Measurements from ENCODE around the gene SDR9C7. TPM values are rescaled to one million over a fixed set of nuclear protein-coding genes. Genes with fewer than 3 reads are reported as not detected.

SDR9C7 gene
- total RNA-seq, 1 donor from 2014 or later = not detected

DNA sequence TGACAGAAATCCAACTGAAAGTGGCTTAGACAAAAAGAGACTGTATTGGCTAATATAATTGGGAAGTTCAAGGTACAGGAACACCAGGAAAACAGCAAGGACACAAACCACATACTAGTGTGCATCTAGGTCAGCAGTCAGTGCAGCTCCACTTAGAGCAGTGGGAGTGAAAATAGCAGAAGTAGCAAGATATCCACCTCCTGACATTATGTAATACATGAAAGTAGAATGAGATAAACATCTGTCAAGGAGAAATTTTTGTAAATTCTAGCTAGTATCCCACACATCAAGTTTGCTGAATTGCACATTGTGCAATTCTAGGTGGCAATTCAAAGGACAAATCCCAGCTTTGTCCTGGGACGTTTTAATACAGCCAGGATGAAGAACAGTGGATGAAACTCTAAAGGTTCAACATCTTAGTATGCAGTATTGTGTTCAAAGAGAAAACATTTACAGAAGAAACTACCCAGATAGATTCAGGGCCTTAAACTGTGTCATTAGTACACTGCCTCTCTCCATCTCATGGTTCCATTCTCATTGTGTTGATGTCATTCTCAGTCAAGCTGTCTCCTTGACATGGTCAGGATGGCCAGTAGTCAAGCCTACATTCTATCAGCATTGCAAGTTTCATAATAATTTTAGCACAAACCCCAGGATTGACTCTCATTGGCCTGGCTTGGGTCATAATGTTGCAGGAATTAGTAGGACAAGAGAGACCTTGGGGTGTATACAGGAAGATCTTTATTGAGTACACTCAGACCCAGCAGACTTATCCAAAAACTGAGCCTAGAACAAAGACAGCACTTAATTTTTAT, 56.8 kb downstream of the SDR9C7 start:
- intact Hi-C loops (cut with DNase I) = no loop called here
- Histone ChIP-seq H3K27ac (no peak overlapping the region), H3K27me3 (no peaks in the 10 kb centered on the region), H3K9me3 (no peaks in the 10 kb centered on the region), H3K4me3 (no peak overlapping the region), H3K36me3 (no peaks in the 10 kb centered on the region), H3K4me1 (no peaks in the 10 kb centered on the region)
- no peak for DNase-seq (ENCODE audit: low spot score in 2 of 2)
- TF ChIP-seq, protein P1, sequence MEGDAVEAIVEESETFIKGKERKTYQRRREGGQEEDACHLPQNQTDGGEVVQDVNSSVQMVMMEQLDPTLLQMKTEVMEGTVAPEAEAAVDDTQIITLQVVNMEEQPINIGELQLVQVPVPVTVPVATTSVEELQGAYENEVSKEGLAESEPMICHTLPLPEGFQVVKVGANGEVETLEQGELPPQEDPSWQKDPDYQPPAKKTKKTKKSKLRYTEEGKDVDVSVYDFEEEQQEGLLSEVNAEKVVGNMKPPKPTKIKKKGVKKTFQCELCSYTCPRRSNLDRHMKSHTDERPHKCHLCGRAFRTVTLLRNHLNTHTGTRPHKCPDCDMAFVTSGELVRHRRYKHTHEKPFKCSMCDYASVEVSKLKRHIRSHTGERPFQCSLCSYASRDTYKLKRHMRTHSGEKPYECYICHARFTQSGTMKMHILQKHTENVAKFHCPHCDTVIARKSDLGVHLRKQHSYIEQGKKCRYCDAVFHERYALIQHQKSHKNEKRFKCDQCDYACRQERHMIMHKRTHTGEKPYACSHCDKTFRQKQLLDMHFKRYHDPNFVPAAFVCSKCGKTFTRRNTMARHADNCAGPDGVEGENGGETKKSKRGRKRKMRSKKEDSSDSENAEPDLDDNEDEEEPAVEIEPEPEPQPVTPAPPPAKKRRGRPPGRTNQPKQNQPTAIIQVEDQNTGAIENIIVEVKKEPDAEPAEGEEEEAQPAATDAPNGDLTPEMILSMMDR (IDR thresholded peaks at IDR 0.05) = no peak

DNA sequence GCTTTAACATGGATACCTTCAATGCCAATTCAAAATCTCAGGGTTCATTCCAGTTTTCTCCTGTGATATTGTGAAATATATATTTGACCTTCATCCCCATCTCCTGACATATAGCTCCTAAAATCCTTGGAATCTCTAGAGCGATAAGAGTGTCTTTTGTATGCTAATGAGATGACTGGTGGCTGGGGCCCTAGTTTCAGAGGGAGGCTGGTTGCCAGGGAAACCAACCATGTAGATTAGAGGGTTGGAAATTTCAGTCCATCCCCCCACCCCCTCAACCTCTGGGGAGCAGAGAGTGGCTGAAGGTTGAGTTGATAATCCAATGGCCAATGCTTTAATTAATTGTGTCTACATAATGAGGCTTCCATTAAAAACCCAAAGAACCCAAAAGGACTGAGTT, 59.4 kb downstream of the SDR9C7 start:
- no peaks in the 10 kb centered on the region for H3K9me3 ChIP-seq
- intact Hi-C loops (cut with DNase I) = no loop called here
- TF ChIP-seq, protein P1 (IDR thresholded peaks at IDR 0.05) = no peak
- H3K4me1 ChIP-seq = no peaks in the 10 kb centered on the region
- no peak overlapping the region for H3K4me3 ChIP-seq
- no peak for DNase-seq (ENCODE audit: low spot score in 2 of 2)
- H3K36me3 ChIP-seq = no peaks in the 10 kb centered on the region
- H3K27ac ChIP-seq = no peak overlapping the region
- H3K27me3 ChIP-seq = no peaks in the 10 kb centered on the region

DNA sequence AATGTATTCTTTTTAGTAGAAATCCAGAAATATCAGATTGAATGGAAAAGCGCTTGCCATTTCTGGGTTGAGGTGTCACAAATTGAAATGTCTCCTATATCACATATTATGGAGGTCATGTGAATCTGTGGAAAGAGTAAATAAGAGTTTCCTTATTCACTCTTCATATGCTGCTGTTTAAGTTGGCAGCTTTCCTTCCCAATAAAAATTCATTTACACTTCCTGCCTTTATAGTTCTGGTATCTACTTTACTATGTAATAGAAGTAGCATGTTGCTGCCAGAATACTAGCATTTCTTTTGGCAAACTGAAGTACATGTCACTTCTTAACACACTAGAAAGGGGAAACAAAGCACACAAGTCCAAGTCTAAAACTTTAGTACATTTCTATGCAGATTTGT, 60.8 kb downstream of the SDR9C7 start:
- no peaks in the 10 kb centered on the region for H3K27me3 ChIP-seq
- TF ChIP-seq, protein P1 (IDR thresholded peaks at IDR 0.05) = no peak
- no peak for DNase-seq (ENCODE audit: low spot score in 2 of 2)
- H3K27ac ChIP-seq = no peak overlapping the region
- no peaks in the 10 kb centered on the region for H3K36me3 ChIP-seq
- no peaks in the 10 kb centered on the region for H3K9me3 ChIP-seq
- H3K4me3 ChIP-seq = no peak overlapping the region
- no peaks in the 10 kb centered on the region for H3K4me1 ChIP-seq
- intact Hi-C loops (cut with DNase I) = no loop called here

Other genes with a start within 250 kb of the SDR9C7 start
- gene PTGES3, start 246.1 kb downstream of the SDR9C7 start, total RNA-seq = 62.2 TPM
- gene NACA, start 209.1 kb downstream of the SDR9C7 start, total RNA-seq = 490 TPM
- gene PRIM1, start 182.1 kb downstream of the SDR9C7 start, total RNA-seq = 20.9 TPM
- not detected for gene HSD17B6, start 171.1 kb downstream of the SDR9C7 start, total RNA-seq
- gene RDH16, start 23.2 kb upstream of the SDR9C7 start, total RNA-seq = 5.6 TPM
- 5.9 TPM for gene ZBTB39, start 72.1 kb upstream of the SDR9C7 start, total RNA-seq
- gene TAC3, start 82.1 kb upstream of the SDR9C7 start, total RNA-seq = not detected
- gene MYO1A, start 115.7 kb upstream of the SDR9C7 start, total RNA-seq = not detected
- 7.7 TPM for gene NEMP1, start 144.4 kb upstream of the SDR9C7 start, total RNA-seq
- 50.9 TPM for gene NAB2, start 154.7 kb upstream of the SDR9C7 start, total RNA-seq
- gene STAT6, start 177.0 kb upstream of the SDR9C7 start, total RNA-seq = 188 TPM
- gene LRP1, start 194.1 kb upstream of the SDR9C7 start, total RNA-seq = 708 TPM
- gene LRP1-AS, start 213.2 kb upstream of the SDR9C7 start, total RNA-seq = not detected